Spleen (tissue), 11 donors: Measurements from ENCODE around the gene SGTA. TPM values are rescaled to one million over a fixed set of nuclear protein-coding genes. Genes with fewer than 3 reads are reported as not detected.
A peak's percentile ranks its signal among the peaks of the same experiment; 100 is the strongest.

Source experiments
- DNase-seq: peaks from one replicate; pipeline ENCODE4 v3.0.0-alpha.2; 2020
- H3K27ac ChIP-seq, 8 donors: fragments of 200-600 bp; sonication (generic) in 7 of 8; 1 replicate in 4 of 8; 2 replicates in 4 of 8; pipeline versions ENCODE4 v1.5.0 to v1.8.0; 2016 to 2021; ENCODE audit warnings: inconsistent platforms in 4 of 8, mild to moderate bottlenecking in 4 of 8, moderate library complexity in 1 of 8
- H3K27me3 ChIP-seq, 7 donors: fragments of 200-600 bp; sonication (generic) in 6 of 7; replicated peaks in 1 of 7; 1 replicate in 4 of 7; 2 replicates in 3 of 7; pipeline versions ENCODE4 v1.5.0 to v1.8.0; 2016 to 2021; ENCODE audit warnings: inconsistent platforms in 3 of 7, mild to moderate bottlenecking in 1 of 7
- H3K36me3 ChIP-seq, 6 donors: fragments of 200-600 bp; sonication (generic) in 5 of 6; 1 replicate in 4 of 6; 2 replicates in 2 of 6; pipeline versions ENCODE4 v1.5.0 to v1.8.0; 2016 to 2021; ENCODE audit warnings: inconsistent platforms in 2 of 6
- H3K4me1 ChIP-seq, 6 donors: fragments of 200-600 bp; sonication (generic) in 5 of 6; 1 replicate in 3 of 6; 2 replicates in 3 of 6; pipeline versions ENCODE4 v1.5.0 to v1.8.0; 2016 to 2021; ENCODE audit warnings: inconsistent platforms in 3 of 6
- H3K4me3 ChIP-seq, 8 donors: fragments of 200-600 bp; sonication (generic) in 7 of 8; 1 replicate in 4 of 8; 2 replicates in 4 of 8; pipeline versions ENCODE4 v1.5.0 to v1.8.0; 2016 to 2021; ENCODE audit warnings: inconsistent platforms in 4 of 8, mild to moderate bottlenecking in 4 of 8, moderate library complexity in 2 of 8
- H3K9me3 ChIP-seq, 8 donors: fragments of 200-600 bp; sonication (generic) in 7 of 8; 1 replicate in 4 of 8; 2 replicates in 4 of 8; pipeline versions ENCODE4 v1.5.0 to v1.8.0; 2016 to 2021; ENCODE audit warnings: inconsistent platforms in 4 of 8
- CTCF ChIP-seq, 11 experiments: fragments of 200-600 bp in 7 of 11; fragments of 450-650 bp in 4 of 11; sonication (generic) in 4 of 11; IDR thresholded peaks in 8 of 11; conservative IDR thresholded peaks in 3 of 11; 1 replicate in 7 of 11; 2 replicates in 4 of 11; pipeline versions ENCODE4 v1.4.0 to v1.8.0; 2016 to 2021; ENCODE audit warnings: antibody characterized with exemption in 11 of 11, inconsistent platforms in 4 of 11, mild to moderate bottlenecking in 1 of 11
- POLR2A ChIP-seq, 3 donors: fragments of 450-650 bp; IDR thresholded peaks; one replicate each; pipeline ENCODE4 v1.5.1; 2017; ENCODE audit warnings: antibody characterized with exemption in 3 of 3, mild to moderate bottlenecking in 1 of 3
- POLR2AphosphoS5 ChIP-seq, 3 donors: sonication (generic); formaldehyde crosslinking; IDR thresholded peaks; one replicate each; pipeline ENCODE4 v1.5.1; 2017; ENCODE audit warnings: antibody characterized with exemption in 3 of 3
- WGBS, 5 donors: extraction: QIAGEN DNeasy Blood & Tissue Kit in 3 of 5; methylation state at CpG; one replicate each; pipeline versions ENCODE4 v1.1.5 to v1.1.7; 2013 to 2018; 5-methylcytosine and 5-hydroxymethylcytosine counted together
- intact Hi-C: fragments of 100-400 bp; cut with DNase I; formaldehyde crosslinking; loops from one replicate; pipeline ENCODE4 v1.15.0; 2023; ENCODE audit warnings: low total_unique reads
- polyA plus RNA-seq, 3 donors: library from polyadenylated mRNA; stranded (reverse); fragments of 200-250 nt; gene quantifications; one replicate each; pipeline ENCODE4 v1.2.1, GENCODE V29; 2013
- total RNA-seq, 7 donors: library from RNA; depleted of rRNA in 3 of 7; stranded (reverse); fragments of >200 nt in 3 of 7; fragmentation: NEBNext Ultra II Directional in 4 of 7; extraction: Animal tissue kit (Norgen Biotek cat#: 25700) in 4 of 7; gene quantifications; one replicate each; pipeline versions ENCODE4 v1.1.0 to v1.2.1, GENCODE V29; 2016 to 2021
- donor health status: healthy with polysubstance abuse.
- donor health status: DM: no; HTN: no; CAD: no; lungs with moderate emphysema.
- donor health status: DM: no; HTN: no; CAD: no.
- donor health status: Bipolar disorder and iron deficiency.
- donor health status: healthy.
- donor health status: DM: no; HTN: no; CAD: no.
- donor health status: DM: yes; HTN: yes; CAD: no.

Gene SGTA
- total and polyA plus RNA-seq, 10 donors, result 36.5 to 63.0 (median 45.2) TPM

GRCh38 chr19:2711172-2711874 is 71.8 kb downstream of the SGTA start:
- Histone ChIP-seq H3K4me3 (peak overlapping the region in 1 of 8 donors; percentile 13), H3K36me3 (no peaks in the 10 kb centered on the region), H3K27me3 (peaks cover 0 to 3% (median 0%) of the 10 kb centered on the region in 7 donors), H3K9me3 (peaks cover 0 to 18% (median 12%) of the 10 kb centered on the region in 8 donors), H3K4me1 (peaks cover 0 to 25% (median 10%) of the 10 kb centered on the region in 6 donors), H3K27ac (peak overlapping the region in 7 of 8 donors; percentile 41 to 84 (median 71))
- peak; percentile 77 for DNase-seq
- TF ChIP-seq POLR2A (IDR thresholded peaks at IDR 0.05) (no peak), CTCF (IDR thresholded peaks at IDR 0.05 in 8 of 11, conservative IDR thresholded peaks at IDR 0.05 in 3 of 11) (no peak), POLR2AphosphoS5 (IDR thresholded peaks at IDR 0.05) (no peak)
- intact Hi-C loops, result no loop called here
- WGBS, 5 donors, result 52 to 64% (median 59%) methylated on average over 17 of the region's 17 CpGs

DNA sequence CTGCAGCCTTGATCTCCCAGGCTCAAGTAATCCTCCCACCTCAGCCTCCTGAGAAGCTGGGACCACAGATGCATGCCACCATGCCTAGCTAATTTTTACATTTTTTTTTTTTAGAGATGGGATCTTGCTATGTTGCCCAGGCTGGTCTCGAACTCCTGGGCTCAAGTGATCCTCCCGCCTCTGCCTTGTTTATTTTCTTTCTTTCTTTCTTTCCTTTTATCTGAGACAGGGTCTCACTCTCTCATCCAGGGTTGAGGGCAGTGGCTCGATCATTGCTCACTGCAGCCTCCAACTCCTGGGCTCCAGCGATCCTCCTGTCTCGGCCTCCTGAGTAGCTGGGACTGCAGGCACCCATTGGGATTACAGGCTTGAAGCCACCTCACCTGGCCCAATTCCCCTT is 76.8 kb downstream of the SGTA start:
- 93 to 100% (median 96%) methylated on average over 5 of the region's 5 CpGs for WGBS, 5 donors
- H3K27me3 ChIP-seq, result no peaks in the 10 kb centered on the region
- no peak overlapping the region for H3K4me3 ChIP-seq
- no peaks in the 10 kb centered on the region for H3K36me3 ChIP-seq
- no peak for DNase-seq
- peaks cover 0 to 41% (median 15%) of the 10 kb centered on the region in 6 donors for H3K4me1 ChIP-seq
- no peak for TF ChIP-seq POLR2A (IDR thresholded peaks at IDR 0.05)
- no peak for TF ChIP-seq POLR2AphosphoS5 (IDR thresholded peaks at IDR 0.05)
- TF ChIP-seq CTCF (IDR thresholded peaks at IDR 0.05 in 8 of 11, conservative IDR thresholded peaks at IDR 0.05 in 3 of 11), result no peak
- no peaks in the 10 kb centered on the region for H3K9me3 ChIP-seq
- intact Hi-C loops, result no loop called here
- no peak overlapping the region for H3K27ac ChIP-seq

Other genes starting within 250 kb of the SGTA start
- gene GNG7, start 80.6 kb downstream of the SGTA start, total RNA-seq, result 10 to 100 TPM; 17.2 to 27.5 (median 19.4) TPM
- 10 to 100 TPM; 17.3 to 34.6 (median 17.9) TPM for gene GNG7, start 80.6 kb downstream of the SGTA start, polyA plus RNA-seq
- gene DIRAS1, start 61.9 kb downstream of the SGTA start, total RNA-seq, result 1 to 10 TPM; 2.5 to 5.6 (median 3.5) TPM
- 10 to 100 TPM in 1 of 3 donors, 1 to 10 TPM in 2; 1.3 to 17.1 (median 3.6) TPM for gene DIRAS1, start 61.9 kb downstream of the SGTA start, polyA plus RNA-seq
- gene SLC39A3, start 43.3 kb downstream of the SGTA start, total RNA-seq, result 10 to 100 TPM; 20.3 to 33.3 (median 26.7) TPM
- 10 to 100 TPM; 19.1 to 42.6 (median 29.3) TPM for gene SLC39A3, start 43.3 kb downstream of the SGTA start, polyA plus RNA-seq
- gene THOP1, start 2.2 kb upstream of the SGTA start, total RNA-seq, result 10 to 100 TPM; 31.0 to 48.8 (median 37.4) TPM
- 10 to 100 TPM; 55.5 to 96.2 (median 59.0) TPM for gene THOP1, start 2.2 kb upstream of the SGTA start, polyA plus RNA-seq
- gene ZNF554, start 36.6 kb upstream of the SGTA start, total RNA-seq, result 1 to 10 TPM; 3.6 to 7.1 (median 4.5) TPM
- 1 to 10 TPM; 1.4 to 4.0 (median 2.3) TPM for gene ZNF554, start 36.6 kb upstream of the SGTA start, polyA plus RNA-seq
- 10 to 100 TPM in 2 of 7 donors, 1 to 10 TPM in 5; 5.4 to 10.8 (median 8.3) TPM for gene ZNF555, start 58.2 kb upstream of the SGTA start, total RNA-seq
- 1 to 10 TPM; 1.4 to 2.7 (median 2.2) TPM for gene ZNF555, start 58.2 kb upstream of the SGTA start, polyA plus RNA-seq
- gene ZNF556, start 84.1 kb upstream of the SGTA start, total RNA-seq, result under 1 TPM in 3 of 7 donors, not detected in 4; 0.22 to 0.27 (median 0.26) TPM
- gene ZNF556, start 84.1 kb upstream of the SGTA start, polyA plus RNA-seq, result under 1 TPM in 2 of 3 donors, not detected in 1; under 0.01 to 0.02 TPM
- gene ZNF57, start 117.7 kb upstream of the SGTA start, total RNA-seq, result 1 to 10 TPM; 2.0 to 3.9 (median 3.3) TPM
- 1 to 10 TPM; 2.3 to 2.6 (median 2.3) TPM for gene ZNF57, start 117.7 kb upstream of the SGTA start, polyA plus RNA-seq
- 1 to 10 TPM; 3.9 to 7.5 (median 4.5) TPM for gene ZNF77, start 161.7 kb upstream of the SGTA start, total RNA-seq
- gene ZNF77, start 161.7 kb upstream of the SGTA start, polyA plus RNA-seq, result 1 to 10 TPM; 2.2 to 2.9 (median 2.8) TPM
- gene TLE6, start 194.3 kb upstream of the SGTA start, total RNA-seq, result 1 to 10 TPM in 5 of 7 donors, under 1 TPM in 2; 0.60 to 4.1 (median 1.4) TPM
- gene TLE6, start 194.3 kb upstream of the SGTA start, polyA plus RNA-seq, result 1 to 10 TPM; 1.9 to 2.7 (median 2.2) TPM
- 10 to 100 TPM; 31.7 to 88.0 (median 40.2) TPM for gene TLE2, start 246.0 kb upstream of the SGTA start, total RNA-seq
- gene TLE2, start 246.0 kb upstream of the SGTA start, polyA plus RNA-seq, result 10 to 100 TPM; 12.0 to 46.7 (median 22.8) TPM